ENCODE data around the gene ZBTB40. TPM values are rescaled to one million over a fixed set of nuclear protein-coding genes. Genes with fewer than 3 reads are reported as not detected.

ZBTB40 gene
- total RNA-seq, 1 experiment from 2014 or later = 11.5 TPM

GRCh38 chr1:22450351-22451021 lies 1.2 kb upstream of the ZBTB40 start (continued):
- TF ChIP-seq ZNF317 (CRISPR knock-in tag; IDR thresholded peaks at IDR 0.05; ENCODE audit: borderline replicate concordance, low read depth) (no peak), ESRRA (CRISPR knock-in tag; IDR thresholded peaks at IDR 0.05; ENCODE audit: borderline replicate concordance) (no peak), HMGA2 (CRISPR knock-in tag; IDR thresholded peaks at IDR 0.05) (no peak), ZNF532 (CRISPR knock-in tag; IDR thresholded peaks at IDR 0.05; ENCODE audit: borderline replicate concordance) (no peak), CBFB (CRISPR knock-in tag; IDR thresholded peaks at IDR 0.05; ENCODE audit: low read depth) (no peak), TCF7 (CRISPR knock-in tag; IDR thresholded peaks at IDR 0.05; ENCODE audit: low read depth) (no peak), TEAD4 (CRISPR knock-in tag; IDR thresholded peaks at IDR 0.05) (no peak), TEAD1 (CRISPR knock-in tag; IDR thresholded peaks at IDR 0.05) (no peak)
- TF ChIP-seq, protein P1, sequence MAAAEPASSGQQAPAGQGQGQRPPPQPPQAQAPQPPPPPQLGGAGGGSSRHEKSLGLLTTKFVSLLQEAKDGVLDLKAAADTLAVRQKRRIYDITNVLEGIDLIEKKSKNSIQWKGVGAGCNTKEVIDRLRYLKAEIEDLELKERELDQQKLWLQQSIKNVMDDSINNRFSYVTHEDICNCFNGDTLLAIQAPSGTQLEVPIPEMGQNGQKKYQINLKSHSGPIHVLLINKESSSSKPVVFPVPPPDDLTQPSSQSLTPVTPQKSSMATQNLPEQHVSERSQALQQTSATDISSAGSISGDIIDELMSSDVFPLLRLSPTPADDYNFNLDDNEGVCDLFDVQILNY (CRISPR knock-in tag; IDR thresholded peaks at IDR 0.05) = no peak

DNA sequence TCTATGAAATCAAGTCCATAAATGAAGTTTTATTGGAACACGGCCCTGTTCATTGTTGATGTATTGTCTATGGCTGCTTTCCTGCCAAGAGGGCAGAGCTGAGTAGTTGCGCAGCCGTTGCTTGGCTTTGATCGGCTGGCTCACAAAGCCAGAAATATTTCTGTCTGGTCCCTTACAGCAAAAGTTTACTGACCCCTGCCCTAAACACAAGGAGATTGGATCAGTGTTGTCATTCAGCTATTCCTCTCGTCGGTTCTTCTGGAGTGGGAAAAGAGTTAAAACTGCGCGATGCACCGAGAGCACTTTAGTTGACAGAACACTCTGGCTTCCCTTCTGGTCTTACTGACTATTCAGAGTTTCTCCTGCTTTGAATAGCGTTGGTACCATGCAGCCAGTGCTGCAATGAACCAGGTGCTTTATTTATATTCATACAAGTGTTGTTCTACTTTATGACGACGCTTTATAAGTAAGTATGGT lies 868 bp downstream of the ZBTB40 start:
- ATAC-seq (peak; percentile 6), DNase-seq (ENCODE audit: low spot score) (no peak)
- peak overlapping the region; percentile 79 for H3K4me3 Mint-ChIP-seq
- no peaks in the 10 kb centered on the region for H3K36me3 Mint-ChIP-seq
- no peaks in the 10 kb centered on the region for H3K27me3 Mint-ChIP-seq (ENCODE audit: low read depth)
- ChIA-PET CTCF (no interaction called here), POLR2A (interaction anchor here (0.6 kb wide), 1 partner anchor 81 kb away, joined by 4 read pairs; no protein-coding TSS in a partner anchor)
- H3K9me3 Mint-ChIP-seq = no peaks in the 10 kb centered on the region
- H3K4me1 Mint-ChIP-seq = peaks cover 36% of the 10 kb centered on the region
- H3K27ac Mint-ChIP-seq = peak overlapping the region; percentile 11
- TF ChIP-seq MLX (CRISPR knock-in tag; IDR thresholded peaks at IDR 0.05) (no peak), USF1 (CRISPR knock-in tag; IDR thresholded peaks at IDR 0.05) (no peak), JUN (CRISPR knock-in tag; IDR thresholded peaks at IDR 0.05) (no peak), TP53 (CRISPR knock-in tag; IDR thresholded peaks at IDR 0.05) (no peak), ZNF138 (CRISPR knock-in tag; conservative IDR thresholded peaks at IDR 0.05) (no peak), GABPB1 (CRISPR knock-in tag; IDR thresholded peaks at IDR 0.05) (no peak), ZNF121 (CRISPR knock-in tag; IDR thresholded peaks at IDR 0.05) (no peak), NR1H2 (CRISPR knock-in tag; IDR thresholded peaks at IDR 0.05) (no peak), FOXP1 (CRISPR knock-in tag; IDR thresholded peaks at IDR 0.05; ENCODE audit: borderline replicate concordance) (no peak), E2F1 (CRISPR knock-in tag; IDR thresholded peaks at IDR 0.05) (no peak), CREM (CRISPR knock-in tag; IDR thresholded peaks at IDR 0.05) (no peak)
- TF ChIP-seq, protein P2, sequence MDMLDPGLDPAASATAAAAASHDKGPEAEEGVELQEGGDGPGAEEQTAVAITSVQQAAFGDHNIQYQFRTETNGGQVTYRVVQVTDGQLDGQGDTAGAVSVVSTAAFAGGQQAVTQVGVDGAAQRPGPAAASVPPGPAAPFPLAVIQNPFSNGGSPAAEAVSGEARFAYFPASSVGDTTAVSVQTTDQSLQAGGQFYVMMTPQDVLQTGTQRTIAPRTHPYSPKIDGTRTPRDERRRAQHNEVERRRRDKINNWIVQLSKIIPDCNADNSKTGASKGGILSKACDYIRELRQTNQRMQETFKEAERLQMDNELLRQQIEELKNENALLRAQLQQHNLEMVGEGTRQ (CRISPR knock-in tag; IDR thresholded peaks at IDR 0.05) = no peak
- TF ChIP-seq, protein P3, sequence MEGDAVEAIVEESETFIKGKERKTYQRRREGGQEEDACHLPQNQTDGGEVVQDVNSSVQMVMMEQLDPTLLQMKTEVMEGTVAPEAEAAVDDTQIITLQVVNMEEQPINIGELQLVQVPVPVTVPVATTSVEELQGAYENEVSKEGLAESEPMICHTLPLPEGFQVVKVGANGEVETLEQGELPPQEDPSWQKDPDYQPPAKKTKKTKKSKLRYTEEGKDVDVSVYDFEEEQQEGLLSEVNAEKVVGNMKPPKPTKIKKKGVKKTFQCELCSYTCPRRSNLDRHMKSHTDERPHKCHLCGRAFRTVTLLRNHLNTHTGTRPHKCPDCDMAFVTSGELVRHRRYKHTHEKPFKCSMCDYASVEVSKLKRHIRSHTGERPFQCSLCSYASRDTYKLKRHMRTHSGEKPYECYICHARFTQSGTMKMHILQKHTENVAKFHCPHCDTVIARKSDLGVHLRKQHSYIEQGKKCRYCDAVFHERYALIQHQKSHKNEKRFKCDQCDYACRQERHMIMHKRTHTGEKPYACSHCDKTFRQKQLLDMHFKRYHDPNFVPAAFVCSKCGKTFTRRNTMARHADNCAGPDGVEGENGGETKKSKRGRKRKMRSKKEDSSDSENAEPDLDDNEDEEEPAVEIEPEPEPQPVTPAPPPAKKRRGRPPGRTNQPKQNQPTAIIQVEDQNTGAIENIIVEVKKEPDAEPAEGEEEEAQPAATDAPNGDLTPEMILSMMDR (IDR thresholded peaks at IDR 0.05) = no peak
- TF ChIP-seq, protein P4, sequence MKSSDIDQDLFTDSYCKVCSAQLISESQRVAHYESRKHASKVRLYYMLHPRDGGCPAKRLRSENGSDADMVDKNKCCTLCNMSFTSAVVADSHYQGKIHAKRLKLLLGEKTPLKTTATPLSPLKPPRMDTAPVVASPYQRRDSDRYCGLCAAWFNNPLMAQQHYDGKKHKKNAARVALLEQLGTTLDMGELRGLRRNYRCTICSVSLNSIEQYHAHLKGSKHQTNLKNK (CRISPR knock-in tag; IDR thresholded peaks at IDR 0.05) = no peak
